HG02870 (cell line): ENCODE measurements around the gene PPP1R16B.

Experiments used
- ATAC-seq: cut with Tn5 transposase; IDR thresholded peaks from one replicate; pipeline ENCODE4 v1.9.1; 2021; ENCODE audit warnings: mild to moderate bottlenecking, moderate library complexity; ENCODE audit not compliant: unreplicated experiment

PPP1R16B gene

GRCh38 chr20:38961530-38962043 lies 156.1 kb downstream of the PPP1R16B start:
- no peak for ATAC-seq

GRCh38 chr20:38962044-38962927 lies 156.8 kb downstream of the PPP1R16B start, which contains the start of gene DHX35:
Gene DHX35 (plus strand): TSS chr20:38962344. CDS start chr20:38962368, 24 bp downstream.
- peak; percentile 97 for ATAC-seq

- ATAC-seq = no peak
Measured at GRCh38 chr20:38962928-38963401, 157.5 kb downstream of the PPP1R16B start.

- ATAC-seq = no peak
Measured at GRCh38 chr20:38963745-38964144, 158.2 kb downstream of the PPP1R16B start.

- no peak for ATAC-seq
Measured at GRCh38 chr20:38965264-38965663, 159.8 kb downstream of the PPP1R16B start.

- no peak for ATAC-seq
Measured at GRCh38 chr20:38968090-38968489, 162.6 kb downstream of the PPP1R16B start.

- no peak for ATAC-seq
Measured at GRCh38 chr20:38969708-38970107, 164.2 kb downstream of the PPP1R16B start.

GRCh38 chr20:38970302-38970701 lies 164.8 kb downstream of the PPP1R16B start:
- ATAC-seq = no peak
